Adrenal gland (tissue), 12 donors: ENCODE measurements around the gene SPART. TPM values are rescaled to one million over a fixed set of nuclear protein-coding genes. Genes with fewer than 3 reads are reported as not detected.
"Not testable (repeated sequence)": the region's sequence is repeated elsewhere in the genome, so short reads cannot be mapped to it uniquely, and the experiment has no call there.

Experiments used
- DNase-seq, 7 donors: peaks; one replicate each; pipeline ENCODE4 v3.0.0-alpha.2; 2019 to 2020
- H3K27ac ChIP-seq, 5 donors: fragments of 200-600 bp; sonication (generic) in 4 of 5; 1 replicate in 3 of 5; 2 replicates in 2 of 5; pipeline versions ENCODE4 v1.5.1 to v1.8.0; 2016 to 2020; ENCODE audit warnings: mild to moderate bottlenecking in 1 of 5
- H3K27me3 ChIP-seq: fragments of 200-600 bp; 2 replicates; pipeline ENCODE4 v1.8.0; 2021
- H3K36me3 ChIP-seq, 2 donors: fragments of 200-600 bp; replicated peaks in 1 of 2; 1 replicate in 1 of 2; 2 replicates in 1 of 2; pipeline versions ENCODE4 v1.5.1 to v1.8.0; 2018 to 2022
- H3K4me1 ChIP-seq, 2 donors: fragments of 200-600 bp; replicated peaks in 1 of 2; 1 replicate in 1 of 2; 2 replicates in 1 of 2; pipeline versions ENCODE4 v1.5.1 to v1.8.0; 2018 to 2021
- H3K4me3 ChIP-seq, 4 donors: fragments of 200-600 bp; sonication (generic) in 3 of 4; one replicate each; pipeline ENCODE4 v1.5.1; 2016 to 2018
- H3K9me3 ChIP-seq, 3 donors: fragments of 200-600 bp; sonication (generic) in 1 of 3; replicated peaks in 1 of 3; 1 replicate in 2 of 3; 2 replicates in 1 of 3; pipeline versions ENCODE4 v1.5.1 to v1.8.0; 2016 to 2021
- POLR2A ChIP-seq, 2 donors: fragments of 450-650 bp; IDR thresholded peaks; one replicate each; pipeline ENCODE4 v1.6.1; 2017; ENCODE audit warnings: antibody characterized with exemption in 2 of 2, mild to moderate bottlenecking in 2 of 2, moderate library complexity in 1 of 2
- WGBS, 4 donors: extraction: QIAGEN DNeasy Blood & Tissue Kit in 2 of 4; methylation state at CpG; one replicate each; pipeline versions ENCODE4 v1.1.5 to v1.1.7; 2013 to 2017; 5-methylcytosine and 5-hydroxymethylcytosine counted together
- intact Hi-C, 2 donors: fragments of 100-400 bp; cut with DNase I; formaldehyde crosslinking; loops; one replicate each; pipeline versions ENCODE4 v1.14.1 to v1.15.0; 2022 to 2023
- polyA plus RNA-seq, 3 donors: library from polyadenylated mRNA; stranded (reverse); fragments of 200-250 nt in 2 of 3; fragments of 350-450 nt in 1 of 3; fragmentation: Illumina TruSeq in 1 of 3; extraction: RNeasy Lipid Tissue Mini Kit (QIAGEN cat#74804) in 1 of 3; gene quantifications; one replicate each; pipeline ENCODE4 v1.2.3, GENCODE V29; 2013 to 2014
- total RNA-seq, 9 donors: library from RNA; depleted of rRNA in 4 of 9; stranded (reverse); fragments of >200 nt in 4 of 9; fragments of 120-200 nt in 1 of 9; fragmentation: NEBNext Ultra II Directional in 1 of 9; extraction: Animal tissue kit (Norgen Biotek cat#: 25700) in 1 of 9; gene quantifications; one replicate each; pipeline versions ENCODE4 v1.1.0 to v1.2.4, GENCODE V29; 2013 to 2023
- TF ChIP-seq, protein P1 (sequence below), 6 experiments: fragments of 450-650 bp in 4 of 6; fragments of 200-600 bp in 2 of 6; sonication (generic) in 1 of 6; IDR thresholded peaks; 1 replicate in 5 of 6; 2 replicates in 1 of 6; pipeline versions ENCODE4 v1.5.1 to v1.8.0; 2016 to 2021; ENCODE audit warnings: antibody characterized with exemption in 6 of 6, mild to moderate bottlenecking in 2 of 6, moderate library complexity in 1 of 6
- donor health status: healthy with polysubstance abuse.
- donor health status: Bipolar disorder and iron deficiency.
- donor health status: DM: yes; HTN: yes; CAD: no.
- donor health status: DM: no; HTN: no; CAD: no.
- donor health status: DM: no; HTN: no; CAD: no.
- donor health status: DM: yes; HTN: yes; CAD: no.

The SPART gene
- total and polyA plus RNA-seq, 12 donors, result 29.2 to 314 (median 92.0) TPM

- 63 to 72% (median 70%) methylated on average over 3 of the region's 3 CpGs for WGBS, 4 donors
- DNase-seq, result peak in 3 of 7 donors; percentile 22 to 35 (median 34)
- Histone ChIP-seq H3K4me3 (no peak overlapping the region), H3K27ac (peak overlapping the region in 3 of 5 donors; percentile 13 to 53 (median 47)), H3K27me3 (no peaks in the 10 kb centered on the region), H3K4me1 (peaks cover 3 to 4% of the 10 kb centered on the region in 2 donors), H3K9me3 (no peaks in the 10 kb centered on the region), H3K36me3 (peaks cover 0 to 55% of the 10 kb centered on the region in 2 donors)
- intact Hi-C loops, result no loop called here
- no peak for TF ChIP-seq POLR2A (IDR thresholded peaks at IDR 0.05)
- TF ChIP-seq, protein P1, sequence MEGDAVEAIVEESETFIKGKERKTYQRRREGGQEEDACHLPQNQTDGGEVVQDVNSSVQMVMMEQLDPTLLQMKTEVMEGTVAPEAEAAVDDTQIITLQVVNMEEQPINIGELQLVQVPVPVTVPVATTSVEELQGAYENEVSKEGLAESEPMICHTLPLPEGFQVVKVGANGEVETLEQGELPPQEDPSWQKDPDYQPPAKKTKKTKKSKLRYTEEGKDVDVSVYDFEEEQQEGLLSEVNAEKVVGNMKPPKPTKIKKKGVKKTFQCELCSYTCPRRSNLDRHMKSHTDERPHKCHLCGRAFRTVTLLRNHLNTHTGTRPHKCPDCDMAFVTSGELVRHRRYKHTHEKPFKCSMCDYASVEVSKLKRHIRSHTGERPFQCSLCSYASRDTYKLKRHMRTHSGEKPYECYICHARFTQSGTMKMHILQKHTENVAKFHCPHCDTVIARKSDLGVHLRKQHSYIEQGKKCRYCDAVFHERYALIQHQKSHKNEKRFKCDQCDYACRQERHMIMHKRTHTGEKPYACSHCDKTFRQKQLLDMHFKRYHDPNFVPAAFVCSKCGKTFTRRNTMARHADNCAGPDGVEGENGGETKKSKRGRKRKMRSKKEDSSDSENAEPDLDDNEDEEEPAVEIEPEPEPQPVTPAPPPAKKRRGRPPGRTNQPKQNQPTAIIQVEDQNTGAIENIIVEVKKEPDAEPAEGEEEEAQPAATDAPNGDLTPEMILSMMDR (IDR thresholded peaks at IDR 0.05), result no peak
These were observed 32.9 kb downstream of the SPART start for GRCh38 chr13:36313047-36313969.

GRCh38 chr13:36310417-36311108 lies 35.6 kb downstream of the SPART start:
- Histone ChIP-seq H3K9me3 (peaks cover 0 to 8% (median 0%) of the 10 kb centered on the region in 3 donors), H3K36me3 (peaks cover 0 to 55% of the 10 kb centered on the region in 2 donors), H3K4me1 (peaks cover 3 to 4% of the 10 kb centered on the region in 2 donors), H3K27ac (no peak overlapping the region), H3K27me3 (no peaks in the 10 kb centered on the region), H3K4me3 (no peak overlapping the region)
- TF ChIP-seq POLR2A (IDR thresholded peaks at IDR 0.05), result no peak
- TF ChIP-seq, protein P1 (IDR thresholded peaks at IDR 0.05), result no peak
- no peak for DNase-seq
- intact Hi-C loops, result no loop called here
- WGBS, 4 donors, result 90 to 96% (median 95%) methylated on average over 7 of the region's 7 CpGs

DNA sequence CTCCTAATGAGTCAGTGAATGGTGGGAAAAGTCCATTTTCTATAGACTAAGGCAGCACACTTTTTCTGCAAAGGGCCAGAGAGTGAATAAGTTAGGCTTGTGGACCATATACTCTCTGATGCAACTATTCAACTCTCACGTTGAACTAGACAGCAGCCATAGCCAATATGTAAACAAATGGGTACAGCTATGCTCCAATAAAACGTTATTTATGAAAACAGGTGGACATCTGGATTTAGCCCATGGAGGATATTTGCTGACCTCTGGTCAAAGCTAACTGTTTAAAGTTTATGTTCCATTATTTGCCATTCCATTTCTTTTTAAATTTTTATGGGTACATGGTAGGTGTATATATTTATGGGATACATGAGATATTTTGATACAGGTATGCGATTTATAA lies 43.9 kb downstream of the SPART start:
- no peak overlapping the region for H3K27ac ChIP-seq
- H3K36me3 ChIP-seq, result peaks cover 0 to 3% of the 10 kb centered on the region in 2 donors
- peaks cover 4 to 6% of the 10 kb centered on the region in 2 donors for H3K4me1 ChIP-seq
- WGBS, 4 donors, result 81 to 92% (median 85%) methylated on average over 3 of the region's 3 CpGs
- DNase-seq, result no peak
- intact Hi-C loops, result no loop called here
- no peaks in the 10 kb centered on the region for H3K27me3 ChIP-seq
- peaks cover 0 to 7% (median 0%) of the 10 kb centered on the region in 3 donors for H3K9me3 ChIP-seq
- H3K4me3 ChIP-seq, result no peak overlapping the region
- TF ChIP-seq, protein P1 (IDR thresholded peaks at IDR 0.05), result no peak
- TF ChIP-seq POLR2A (IDR thresholded peaks at IDR 0.05), result no peak

- H3K27me3 ChIP-seq, result not testable (repeated sequence)
- 68 to 77% (median 73%) methylated on average over 3 of the region's 3 CpGs for WGBS, 4 donors
These were observed 46.7 kb downstream of the SPART start for GRCh38 chr13:36299469-36299868.

More at GRCh38 chr13:36299469-36299868, 46.7 kb downstream of the SPART start:
- DNase-seq, H3K27ac ChIP-seq, H3K9me3 ChIP-seq, H3K4me3 ChIP-seq, H3K36me3 ChIP-seq: not testable (repeated sequence)
- intact Hi-C loops, result loop anchor here in 1 of 2 donors (10.0 kb wide), 1 partner anchor 45 kb away; the partner anchor contains the start of gene SPART
- H3K4me1 ChIP-seq, result peaks cover 4 to 12% of the 10 kb centered on the region in 2 donors
